Activated T-helper 1 cell treated with anti-CD3 and anti-CD28 coated beads, Interleukin-2, amount 50 U/mL, for 16 hours (primary cell): ENCODE results near the gene RRP9.

Experiments used
- DNase-seq, 2 donors: peaks; one replicate each; pipeline ENCODE4 v3.0.0-alpha.2; 2020; ENCODE audit warnings: low read depth in 1 of 2, low spot score in 1 of 2

The RRP9 gene

GRCh38 chr3:51971350-51971749, 29.6 kb upstream of the RRP9 start:
- DNase-seq, result no peak

- DNase-seq, result no peak
Observed at GRCh38 chr3:51970606-51971300, 29.0 kb upstream of the RRP9 start.

GRCh38 chr3:51969841-51970240, 28.1 kb upstream of the RRP9 start:
- no peak for DNase-seq

- DNase-seq, result no peak
Observed at GRCh38 chr3:51968883-51969678, 27.4 kb upstream of the RRP9 start.

GRCh38 chr3:51968170-51968775, 26.6 kb upstream of the RRP9 start:
- DNase-seq, result no peak

GRCh38 chr3:51967384-51968169, 25.9 kb upstream of the RRP9 start, which contains the start of gene PCBP4:
PCBP4 (minus strand) TSS chr3:51967454; CDS start chr3:51961240, 6,214 bp downstream.
- no peak for DNase-seq

GRCh38 chr3:51966922-51967383, 25.2 kb upstream of the RRP9 start:
- no peak for DNase-seq

GRCh38 chr3:51966486-51966885, 24.8 kb upstream of the RRP9 start:
- no peak for DNase-seq

GRCh38 chr3:51966016-51966415, 24.3 kb upstream of the RRP9 start:
- DNase-seq, result no peak

- DNase-seq, result no peak
Observed at GRCh38 chr3:51964521-51964920, 22.8 kb upstream of the RRP9 start.

GRCh38 chr3:51963951-51964451, 22.3 kb upstream of the RRP9 start:
- no peak for DNase-seq

DNA sequence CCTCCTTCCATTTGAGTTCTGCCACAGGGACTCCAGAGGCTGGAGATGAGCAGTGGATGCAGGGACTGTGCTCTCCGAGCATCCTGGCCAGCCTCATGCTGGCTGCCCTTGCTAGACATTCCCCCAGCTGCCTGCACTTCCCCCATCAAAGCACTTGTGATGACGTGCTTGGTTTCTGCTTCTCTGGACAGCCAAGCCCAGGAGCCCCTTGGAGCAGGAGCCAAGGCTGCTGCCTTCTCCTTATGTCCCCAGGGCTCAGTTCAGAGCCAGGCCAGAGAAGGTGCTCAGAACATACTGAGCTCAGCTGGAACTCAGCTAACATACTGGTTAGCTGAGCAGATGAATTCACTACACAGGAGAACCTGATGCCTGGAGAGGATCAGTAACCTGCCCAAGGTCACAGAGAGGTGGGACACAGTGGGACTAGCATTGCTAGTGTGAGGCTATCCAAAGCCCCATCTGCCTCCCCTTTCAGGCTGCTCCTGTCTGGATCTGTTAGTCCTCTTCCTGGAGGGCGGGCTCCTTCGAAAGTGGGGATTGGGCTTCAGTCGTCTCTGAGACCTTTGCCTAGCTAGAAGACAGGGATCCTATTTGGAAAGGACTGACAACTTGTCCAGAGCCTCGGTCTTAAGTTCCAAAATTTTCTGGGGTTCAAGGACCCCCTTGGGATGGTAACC, 21.3 kb upstream of the RRP9 start:
- no peak for DNase-seq

- no peak for DNase-seq
Observed at GRCh38 chr3:51961602-51962569, 20.2 kb upstream of the RRP9 start.

DNA sequence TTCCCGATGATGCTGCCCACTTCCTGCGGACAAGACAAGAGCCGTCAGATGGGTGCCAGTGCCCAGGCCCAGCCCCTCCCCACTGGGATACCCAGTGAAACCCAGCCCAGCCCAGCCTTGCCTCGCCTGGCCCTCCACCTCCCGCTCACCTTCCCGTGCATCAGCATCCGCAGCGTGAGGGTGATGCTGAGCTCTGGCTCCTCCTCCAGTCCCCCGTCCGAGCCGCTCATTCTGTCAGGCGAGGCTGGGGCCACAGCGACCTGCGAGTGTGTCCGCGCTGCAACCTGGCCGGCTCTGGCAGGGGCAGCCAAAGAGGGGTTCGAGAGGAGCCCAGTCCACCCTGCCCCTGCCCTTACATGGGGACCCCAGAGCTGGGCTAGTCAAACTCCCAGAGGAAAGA, 19.3 kb upstream of the RRP9 start:
- DNase-seq, result no peak

DNA sequence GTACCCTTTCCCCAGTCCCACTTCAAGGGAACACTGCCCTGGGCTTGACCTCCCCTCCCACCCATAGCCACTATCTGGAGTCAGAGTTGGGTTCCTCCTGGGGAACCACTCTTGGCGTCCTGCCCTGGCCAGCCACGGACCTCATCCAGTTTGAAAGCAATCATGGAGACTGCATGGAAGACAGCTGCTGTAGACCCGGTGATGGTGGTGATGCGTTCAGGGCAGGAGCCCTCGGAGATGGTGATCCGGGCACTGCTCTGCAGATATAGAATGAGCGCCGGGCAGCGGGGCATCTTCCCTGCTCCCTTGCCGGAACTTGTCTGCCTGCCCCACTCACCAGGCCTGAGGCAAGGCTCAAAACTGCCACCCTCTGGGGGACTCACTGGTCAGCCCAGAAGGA, 18.7 kb upstream of the RRP9 start:
- no peak for DNase-seq

DNA sequence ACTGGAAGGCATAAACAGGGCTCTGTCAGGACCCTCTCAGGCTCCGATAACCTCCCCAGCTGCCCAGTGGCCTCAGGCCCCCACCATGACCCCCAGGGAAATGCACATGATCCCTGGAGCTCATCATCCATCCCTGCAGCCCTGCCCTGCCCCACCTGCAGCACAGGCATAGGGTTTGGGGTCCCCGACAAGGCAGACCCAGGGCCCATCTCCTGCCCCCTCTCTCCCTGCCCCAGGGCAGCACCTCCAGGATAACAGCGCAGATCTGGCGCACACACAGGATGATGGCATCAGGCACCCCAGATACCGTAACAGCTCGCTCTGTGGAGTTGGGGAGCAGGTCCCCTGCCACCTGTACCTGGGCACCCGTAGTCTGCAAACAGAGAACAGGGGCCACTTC, 17.9 kb upstream of the RRP9 start:
- no peak for DNase-seq

DNA sequence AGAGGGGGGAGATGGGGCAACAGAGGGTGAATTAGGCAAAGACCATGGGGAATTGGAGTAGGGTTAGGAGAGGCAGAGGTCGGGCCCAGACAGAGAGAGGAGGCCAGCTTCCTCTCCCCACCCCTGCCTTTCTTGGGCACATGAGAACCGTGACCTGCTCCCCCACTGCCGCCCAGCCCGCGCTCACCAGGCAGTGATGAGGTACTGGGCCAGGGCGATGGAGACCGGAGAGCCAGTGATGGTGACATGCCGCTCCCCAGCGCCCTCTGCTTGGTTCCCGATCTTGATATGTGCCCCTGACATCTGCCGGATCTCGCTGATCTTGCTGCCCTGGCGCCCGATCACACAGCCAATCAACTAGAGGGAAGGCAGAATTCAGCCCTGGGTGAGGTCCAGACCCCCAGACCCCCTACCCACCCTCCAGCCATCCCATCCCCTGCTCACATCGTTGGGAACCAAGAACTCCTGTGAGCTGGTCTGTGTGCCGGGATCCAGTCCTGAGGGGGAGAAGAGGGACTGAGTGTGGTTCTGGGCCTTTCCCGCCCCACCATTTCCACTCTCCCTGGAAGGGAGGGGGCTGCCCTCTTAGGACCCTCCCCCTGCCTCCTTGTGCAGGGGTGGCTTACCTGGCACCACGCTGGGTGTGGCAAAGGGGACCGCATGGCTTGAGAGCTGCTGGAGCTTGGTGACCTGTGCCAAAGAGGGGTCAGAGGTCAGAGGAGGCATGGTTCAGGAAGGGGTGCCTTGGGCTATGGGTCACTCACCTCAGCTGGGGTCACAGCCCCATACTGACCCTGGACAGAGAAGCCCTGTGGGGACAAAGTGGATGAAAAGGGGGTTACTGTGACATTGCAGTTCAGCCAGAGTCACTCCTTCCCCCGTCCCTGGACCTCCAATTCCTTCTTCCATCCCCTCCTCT, 17.2 kb upstream of the RRP9 start:
- DNase-seq, result no peak

DNA sequence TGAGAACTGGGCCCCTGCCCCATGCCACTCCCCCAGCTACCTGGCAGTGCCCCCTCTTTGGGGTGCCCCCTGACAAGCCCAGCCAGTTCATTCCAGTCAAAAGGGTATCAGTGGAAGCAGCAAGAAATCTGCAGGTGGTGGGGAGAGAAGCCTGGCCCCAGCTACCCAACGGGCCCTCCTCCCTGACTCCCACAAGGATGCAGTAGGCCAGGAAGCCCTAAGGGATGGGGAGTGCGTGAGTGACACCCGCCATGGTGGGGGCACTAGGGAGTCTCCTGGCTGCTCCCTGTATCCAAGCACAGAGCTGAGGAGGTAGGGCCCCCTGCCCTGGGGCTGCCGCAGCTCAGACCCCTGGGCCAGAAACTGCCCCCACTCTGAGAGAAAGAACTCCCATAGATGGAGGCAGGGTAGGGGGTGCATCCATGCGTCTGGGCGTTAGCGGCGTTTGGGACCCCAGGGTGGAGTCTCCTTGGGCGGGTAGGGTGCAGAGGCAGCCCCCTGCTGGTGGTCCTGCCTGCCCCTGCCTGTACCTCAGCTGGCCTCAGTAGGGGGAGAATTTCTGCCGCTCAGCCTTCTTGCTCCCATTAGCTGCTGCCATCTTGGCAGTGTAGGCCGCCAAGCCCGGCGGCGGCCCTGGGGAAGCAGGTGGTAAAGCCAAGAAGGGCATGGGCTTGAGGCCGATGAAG, 16.0 kb upstream of the RRP9 start:
- DNase-seq, result no peak
